ENCODE measurements around the gene SPATA45. TPM values are rescaled to one million over a fixed set of nuclear protein-coding genes. Genes with fewer than 3 reads are reported as not detected.
A peak's percentile ranks its signal among the peaks of the same experiment; 100 is the strongest.

The SPATA45 gene
- total and polyA plus RNA-seq, 2 of the 13 experiments (the other 11 are each of a cell fraction or from before 2014, with no cell fraction given), result 0.17 to 0.64 TPM

DNA sequence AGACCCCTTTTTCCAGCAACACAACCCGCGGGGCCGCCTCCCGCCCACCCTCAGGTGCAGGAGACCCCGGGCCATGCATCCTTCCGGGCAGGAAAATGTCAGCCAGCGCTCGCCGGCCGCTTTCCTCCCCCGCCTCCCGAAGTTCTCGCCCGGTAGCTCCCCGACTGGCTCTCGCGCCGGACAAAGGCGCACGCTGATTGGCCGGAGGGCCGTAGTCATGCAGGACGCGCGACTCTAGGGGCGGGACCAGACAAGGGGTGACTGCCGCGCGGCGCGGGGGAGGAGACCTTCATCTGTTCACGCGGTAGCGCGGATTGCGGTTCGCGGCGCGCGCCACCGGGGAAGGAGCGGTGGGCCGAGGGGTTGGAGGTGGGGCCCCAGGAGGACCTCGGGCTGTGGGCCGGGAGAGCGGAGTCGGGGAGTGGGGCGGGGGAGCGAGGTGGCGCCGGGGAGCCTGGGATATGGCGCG lies 10.6 kb upstream of the SPATA45 start, which contains the start of gene FLVCR1 (continued):
- TF ChIP-seq, protein P1, sequence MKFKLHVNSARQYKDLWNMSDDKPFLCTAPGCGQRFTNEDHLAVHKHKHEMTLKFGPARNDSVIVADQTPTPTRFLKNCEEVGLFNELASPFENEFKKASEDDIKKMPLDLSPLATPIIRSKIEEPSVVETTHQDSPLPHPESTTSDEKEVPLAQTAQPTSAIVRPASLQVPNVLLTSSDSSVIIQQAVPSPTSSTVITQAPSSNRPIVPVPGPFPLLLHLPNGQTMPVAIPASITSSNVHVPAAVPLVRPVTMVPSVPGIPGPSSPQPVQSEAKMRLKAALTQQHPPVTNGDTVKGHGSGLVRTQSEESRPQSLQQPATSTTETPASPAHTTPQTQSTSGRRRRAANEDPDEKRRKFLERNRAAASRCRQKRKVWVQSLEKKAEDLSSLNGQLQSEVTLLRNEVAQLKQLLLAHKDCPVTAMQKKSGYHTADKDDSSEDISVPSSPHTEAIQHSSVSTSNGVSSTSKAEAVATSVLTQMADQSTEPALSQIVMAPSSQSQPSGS (CRISPR knock-in tag; IDR thresholded peaks at IDR 0.05), result no peak
- TF ChIP-seq ZNF282 (IDR thresholded peaks at IDR 0.05; ENCODE audit: partially characterized antibody) (no peak), ZNF24 (IDR thresholded peaks at IDR 0.05) (no peak), SMAD9 (CRISPR knock-in tag; IDR thresholded peaks at IDR 0.05) (no peak), ZSCAN30 (CRISPR knock-in tag; IDR thresholded peaks at IDR 0.05) (no peak), GABPB1 (CRISPR knock-in tag; IDR thresholded peaks at IDR 0.05) (peak; percentile 80), CC2D1A (CRISPR knock-in tag; IDR thresholded peaks at IDR 0.05) (no peak), NR3C1 (CRISPR knock-in tag; IDR thresholded peaks at IDR 0.05) (no peak), GPN1 (CRISPR knock-in tag; IDR thresholded peaks at IDR 0.05; ENCODE audit: borderline replicate concordance) (no peak), NFE2 (CRISPR knock-in tag; IDR thresholded peaks at IDR 0.05) (no peak), HOXA7 (CRISPR knock-in tag; IDR thresholded peaks at IDR 0.05) (no peak), ZNF564 (CRISPR knock-in tag; IDR thresholded peaks at IDR 0.05) (peak; percentile 67; the same call in 1 of the 2 replicates), ZNF160 (CRISPR knock-in tag; IDR thresholded peaks at IDR 0.05) (no peak), GABPA (IDR thresholded peaks at IDR 0.05; ENCODE audit: low read depth, low read length) (no peak), GABPA (CRISPR knock-in tag; IDR thresholded peaks at IDR 0.05; ENCODE audit: low read depth) (peak; percentile 68), ZNF530 (CRISPR knock-in tag; IDR thresholded peaks at IDR 0.05; ENCODE audit: low read depth) (no peak)
- TF ChIP-seq, protein P2, sequence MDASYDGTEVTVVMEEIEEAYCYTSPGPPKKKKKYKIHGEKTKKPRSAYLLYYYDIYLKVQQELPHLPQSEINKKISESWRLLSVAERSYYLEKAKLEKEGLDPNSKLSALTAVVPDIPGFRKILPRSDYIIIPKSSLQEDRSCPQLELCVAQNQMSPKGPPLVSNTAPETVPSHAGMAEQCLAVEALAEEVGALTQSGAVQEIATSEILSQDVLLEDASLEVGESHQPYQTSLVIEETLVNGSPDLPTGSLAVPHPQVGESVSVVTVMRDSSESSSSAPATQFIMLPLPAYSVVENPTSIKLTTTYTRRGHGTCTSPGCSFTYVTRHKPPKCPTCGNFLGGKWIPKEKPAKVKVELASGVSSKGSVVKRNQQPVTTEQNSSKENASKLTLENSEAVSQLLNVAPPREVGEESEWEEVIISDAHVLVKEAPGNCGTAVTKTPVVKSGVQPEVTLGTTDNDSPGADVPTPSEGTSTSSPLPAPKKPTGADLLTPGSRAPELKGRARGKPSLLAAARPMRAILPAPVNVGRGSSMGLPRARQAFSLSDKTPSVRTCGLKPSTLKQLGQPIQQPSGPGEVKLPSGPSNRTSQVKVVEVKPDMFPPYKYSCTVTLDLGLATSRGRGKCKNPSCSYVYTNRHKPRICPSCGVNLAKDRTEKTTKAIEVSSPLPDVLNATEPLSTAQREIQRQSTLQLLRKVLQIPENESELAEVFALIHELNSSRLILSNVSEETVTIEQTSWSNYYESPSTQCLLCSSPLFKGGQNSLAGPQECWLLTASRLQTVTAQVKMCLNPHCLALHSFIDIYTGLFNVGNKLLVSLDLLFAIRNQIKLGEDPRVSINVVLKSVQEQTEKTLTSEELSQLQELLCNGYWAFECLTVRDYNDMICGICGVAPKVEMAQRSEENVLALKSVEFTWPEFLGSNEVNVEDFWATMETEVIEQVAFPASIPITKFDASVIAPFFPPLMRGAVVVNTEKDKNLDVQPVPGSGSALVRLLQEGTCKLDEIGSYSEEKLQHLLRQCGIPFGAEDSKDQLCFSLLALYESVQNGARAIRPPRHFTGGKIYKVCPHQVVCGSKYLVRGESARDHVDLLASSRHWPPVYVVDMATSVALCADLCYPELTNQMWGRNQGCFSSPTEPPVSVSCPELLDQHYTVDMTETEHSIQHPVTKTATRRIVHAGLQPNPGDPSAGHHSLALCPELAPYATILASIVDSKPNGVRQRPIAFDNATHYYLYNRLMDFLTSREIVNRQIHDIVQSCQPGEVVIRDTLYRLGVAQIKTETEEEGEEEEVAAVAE (CRISPR knock-in tag; IDR thresholded peaks at IDR 0.05; ENCODE audit: borderline replicate concordance), result 0 out of 2 replicates have a peak, but pooled peaks have one; percentile 64
- TF ChIP-seq, protein P3, sequence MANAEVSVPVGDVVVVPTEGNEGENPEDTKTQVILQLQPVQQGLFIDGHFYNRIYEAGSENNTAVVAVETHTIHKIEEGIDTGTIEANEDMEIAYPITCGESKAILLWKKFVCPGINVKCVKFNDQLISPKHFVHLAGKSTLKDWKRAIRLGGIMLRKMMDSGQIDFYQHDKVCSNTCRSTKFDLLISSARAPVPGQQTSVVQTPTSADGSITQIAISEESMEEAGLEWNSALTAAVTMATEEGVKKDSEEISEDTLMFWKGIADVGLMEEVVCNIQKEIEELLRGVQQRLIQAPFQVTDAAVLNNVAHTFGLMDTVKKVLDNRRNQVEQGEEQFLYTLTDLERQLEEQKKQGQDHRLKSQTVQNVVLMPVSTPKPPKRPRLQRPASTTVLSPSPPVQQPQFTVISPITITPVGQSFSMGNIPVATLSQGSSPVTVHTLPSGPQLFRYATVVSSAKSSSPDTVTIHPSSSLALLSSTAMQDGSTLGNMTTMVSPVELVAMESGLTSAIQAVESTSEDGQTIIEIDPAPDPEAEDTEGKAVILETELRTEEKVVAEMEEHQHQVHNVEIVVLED (CRISPR knock-in tag; IDR thresholded peaks at IDR 0.05; ENCODE audit: borderline replicate concordance), result peak; percentile 70; the same call in 1 of the 2 replicates
- TF ChIP-seq, protein P4, sequence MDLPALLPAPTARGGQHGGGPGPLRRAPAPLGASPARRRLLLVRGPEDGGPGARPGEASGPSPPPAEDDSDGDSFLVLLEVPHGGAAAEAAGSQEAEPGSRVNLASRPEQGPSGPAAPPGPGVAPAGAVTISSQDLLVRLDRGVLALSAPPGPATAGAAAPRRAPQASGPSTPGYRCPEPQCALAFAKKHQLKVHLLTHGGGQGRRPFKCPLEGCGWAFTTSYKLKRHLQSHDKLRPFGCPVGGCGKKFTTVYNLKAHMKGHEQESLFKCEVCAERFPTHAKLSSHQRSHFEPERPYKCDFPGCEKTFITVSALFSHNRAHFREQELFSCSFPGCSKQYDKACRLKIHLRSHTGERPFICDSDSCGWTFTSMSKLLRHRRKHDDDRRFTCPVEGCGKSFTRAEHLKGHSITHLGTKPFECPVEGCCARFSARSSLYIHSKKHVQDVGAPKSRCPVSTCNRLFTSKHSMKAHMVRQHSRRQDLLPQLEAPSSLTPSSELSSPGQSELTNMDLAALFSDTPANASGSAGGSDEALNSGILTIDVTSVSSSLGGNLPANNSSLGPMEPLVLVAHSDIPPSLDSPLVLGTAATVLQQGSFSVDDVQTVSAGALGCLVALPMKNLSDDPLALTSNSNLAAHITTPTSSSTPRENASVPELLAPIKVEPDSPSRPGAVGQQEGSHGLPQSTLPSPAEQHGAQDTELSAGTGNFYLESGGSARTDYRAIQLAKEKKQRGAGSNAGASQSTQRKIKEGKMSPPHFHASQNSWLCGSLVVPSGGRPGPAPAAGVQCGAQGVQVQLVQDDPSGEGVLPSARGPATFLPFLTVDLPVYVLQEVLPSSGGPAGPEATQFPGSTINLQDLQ (CRISPR knock-in tag; IDR thresholded peaks at IDR 0.05), result no peak
- TF ChIP-seq, protein P5, sequence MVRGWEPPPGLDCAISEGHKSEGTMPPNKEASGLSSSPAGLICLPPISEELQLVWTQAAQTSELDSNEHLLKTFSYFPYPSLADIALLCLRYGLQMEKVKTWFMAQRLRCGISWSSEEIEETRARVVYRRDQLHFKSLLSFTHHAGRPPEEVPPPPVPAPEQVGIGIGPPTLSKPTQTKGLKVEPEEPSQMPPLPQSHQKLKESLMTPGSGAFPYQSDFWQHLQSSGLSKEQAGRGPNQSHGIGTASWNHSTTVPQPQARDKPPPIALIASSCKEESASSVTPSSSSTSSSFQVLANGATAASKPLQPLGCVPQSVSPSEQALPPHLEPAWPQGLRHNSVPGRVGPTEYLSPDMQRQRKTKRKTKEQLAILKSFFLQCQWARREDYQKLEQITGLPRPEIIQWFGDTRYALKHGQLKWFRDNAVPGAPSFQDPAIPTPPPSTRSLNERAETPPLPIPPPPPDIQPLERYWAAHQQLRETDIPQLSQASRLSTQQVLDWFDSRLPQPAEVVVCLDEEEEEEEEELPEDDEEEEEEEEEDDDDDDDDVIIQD (CRISPR knock-in tag; IDR thresholded peaks at IDR 0.05; ENCODE audit: low read depth), result peak; percentile 51

Data from HepG2 (cell line).